Lung (tissue), 12 donors: ENCODE results near the gene FEM1C. TPM values are rescaled to one million over a fixed set of nuclear protein-coding genes. Genes with fewer than 3 reads are reported as not detected.

Experiments
- ATAC-seq: fragments of 200-7000 bp; cut with Tn5 transposase; one replicate; pipeline ENCODE4 v1.9.1; 2020; ENCODE audit warnings: moderate number of reproducible peaks; ENCODE audit not compliant: insufficient read depth, low FRiP score
- DNase-seq, 3 donors: peaks; one replicate each; pipeline ENCODE4 v3.0.0-alpha.2; 2013 to 2017
- H3K27ac ChIP-seq, 2 donors: one replicate each; pipeline ENCODE4 v1.5.1; 2013; ENCODE audit warnings: mild to moderate bottlenecking in 2 of 2, moderate library complexity in 2 of 2, control low read depth in 1 of 2, inconsistent platforms in 1 of 2, low read depth in 1 of 2, low read length in 1 of 2
- H3K27me3 ChIP-seq, 3 donors: one replicate each; pipeline ENCODE4 v1.5.1; 2013; ENCODE audit warnings: low read length in 2 of 3; ENCODE audit not compliant: control insufficient read depth in 3 of 3, insufficient read depth in 3 of 3
- H3K36me3 ChIP-seq, 4 donors: one replicate each; pipeline ENCODE4 v1.5.1; 2013; ENCODE audit warnings: low read length in 4 of 4, mild to moderate bottlenecking in 1 of 4, moderate library complexity in 1 of 4; ENCODE audit not compliant: control insufficient read depth in 4 of 4, insufficient read depth in 4 of 4
- H3K4me1 ChIP-seq, 5 donors: one replicate each; pipeline ENCODE4 v1.5.1; 2013; ENCODE audit warnings: low read length in 5 of 5, mild to moderate bottlenecking in 2 of 5, moderate library complexity in 1 of 5; ENCODE audit not compliant: control insufficient read depth in 5 of 5, insufficient read depth in 5 of 5
- H3K4me3 ChIP-seq: one replicate; pipeline ENCODE4 v1.5.1; 2013; ENCODE audit warnings: mild to moderate bottlenecking, control low read depth, moderate library complexity
- H3K9ac ChIP-seq, 2 donors: one replicate each; pipeline ENCODE4 v1.5.1; 2013; ENCODE audit warnings: low read length in 2 of 2, control low read depth in 1 of 2; ENCODE audit not compliant: insufficient read depth in 1 of 2
- H3K9me3 ChIP-seq, 4 donors: one replicate each; pipeline ENCODE4 v1.5.1; 2013; ENCODE audit warnings: low read length in 3 of 4, mild to moderate bottlenecking in 1 of 4, moderate library complexity in 1 of 4; ENCODE audit not compliant: control insufficient read depth in 4 of 4, insufficient read depth in 3 of 4
- CTCF ChIP-seq: IDR thresholded peaks from 2 replicates; pipeline ENCODE4 v1.5.1; 2012; ENCODE audit warnings: mild to moderate bottlenecking; ENCODE audit errors: control extremely low read depth, extremely low read depth
- WGBS, 2 donors: extraction: QIAGEN DNeasy Blood & Tissue Kit; methylation state at CpG; one replicate each; pipeline ENCODE4 v1.1.7; 2013; 5-methylcytosine and 5-hydroxymethylcytosine counted together
- polyA plus RNA-seq, 2 donors: library from polyadenylated mRNA; stranded (reverse); fragments of 200-250 nt; gene quantifications; one replicate each; pipeline ENCODE4 v1.2.1, GENCODE V29; 2013
- total RNA-seq, 2 donors: library from RNA; depleted of rRNA in 1 of 2; stranded (reverse); fragments of >200 nt in 1 of 2; gene quantifications; one replicate each; pipeline ENCODE4 v1.2.1, GENCODE V29; 2014 to 2021
- donor health status: control.
- donor health status: control.
- donor health status: Bipolar disorder and iron deficiency.
- donor health status: healthy.
- donor health status: DM: yes; HTN: yes; CAD: no.

FEM1C gene
- total and polyA plus RNA-seq, 4 donors: 8.0 to 47.9 (median 19.2) TPM

- H3K4me1 ChIP-seq: peaks cover 1 to 27% (median 8%) of the 10 kb centered on the region in 5 donors
- H3K27ac ChIP-seq: no peak overlapping the region
- ATAC-seq: no peak
- DNase-seq: no peak
- H3K36me3 ChIP-seq: peaks cover 0 to 22% (median 17%) of the 10 kb centered on the region in 4 donors
- no peak overlapping the region for H3K4me3 ChIP-seq
- WGBS, 2 donors: 82 to 87% methylated on average over 3 of the region's 3 CpGs
- no peak for TF ChIP-seq CTCF
- no peaks in the 10 kb centered on the region for H3K27me3 ChIP-seq
- H3K9ac ChIP-seq: no peak overlapping the region
- H3K9me3 ChIP-seq: no peaks in the 10 kb centered on the region
Measured at GRCh38 chr5:115535479-115536035, 9.0 kb downstream of the FEM1C start.

GRCh38 chr5:115532517-115532916 lies 12.1 kb downstream of the FEM1C start:
- H3K9me3 ChIP-seq: no peaks in the 10 kb centered on the region
- H3K9ac ChIP-seq: no peak overlapping the region
- ATAC-seq (no peak), DNase-seq (no peak)
- H3K4me3 ChIP-seq: no peak overlapping the region
- no peaks in the 10 kb centered on the region for H3K27me3 ChIP-seq
- H3K36me3 ChIP-seq: peaks cover 0 to 10% (median 5%) of the 10 kb centered on the region in 4 donors
- TF ChIP-seq CTCF: no peak
- H3K4me1 ChIP-seq: peaks cover 0 to 13% (median 0%) of the 10 kb centered on the region in 5 donors
- 47 to 59% methylated on average over 2 of the region's 2 CpGs for WGBS, 2 donors
- no peak overlapping the region for H3K27ac ChIP-seq

GRCh38 chr5:115531787-115532367 lies 12.7 kb downstream of the FEM1C start:
- Histone ChIP-seq H3K9me3 (no peaks in the 10 kb centered on the region), H3K4me3 (no peak overlapping the region), H3K36me3 (peaks cover 0 to 10% (median 4%) of the 10 kb centered on the region in 4 donors), H3K27me3 (no peaks in the 10 kb centered on the region), H3K9ac (no peak overlapping the region), H3K27ac (no peak overlapping the region), H3K4me1 (peaks cover 0 to 14% (median 0%) of the 10 kb centered on the region in 5 donors)
- TF ChIP-seq CTCF: no peak
- ATAC-seq (no peak), DNase-seq (no peak)
- WGBS, 2 donors: 66 to 90% methylated on average over 1 of the region's 1 CpG
